Stimulated activated CD4-positive, alpha-beta T cell treated with anti-CD3 and anti-CD28 coated beads, Interleukin-15, amount 100 ng/mL, for 48 hours (primary cell): ENCODE measurements around the gene WDR33.
"Not testable (repeated sequence)": the region's sequence is repeated elsewhere in the genome, so short reads cannot be mapped to it uniquely, and the experiment has no call there.

Experiments used
- DNase-seq, 2 donors: peaks; one replicate each; pipeline ENCODE4 v3.0.0-alpha.2; 2020; ENCODE audit warnings: low read depth in 2 of 2

The WDR33 gene

DNA sequence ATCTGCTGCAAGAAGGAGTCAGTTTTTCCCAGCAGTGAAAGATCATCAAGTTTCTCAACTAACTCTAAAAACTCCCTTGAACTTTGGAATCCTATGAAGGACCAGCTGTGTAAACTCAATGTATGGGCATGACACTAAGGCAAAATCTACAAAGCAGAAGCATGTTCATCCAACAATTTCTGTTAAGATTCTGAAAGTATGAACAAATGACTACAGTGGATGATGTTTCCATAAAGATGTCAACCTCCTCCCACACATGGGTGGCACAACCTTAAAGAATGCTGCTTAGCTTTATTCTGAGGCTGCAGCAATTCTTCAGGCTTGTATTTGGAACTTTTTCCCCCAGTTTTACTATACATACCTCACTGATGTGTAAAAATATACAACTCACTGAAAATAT lies 47.2 kb downstream of the WDR33 start:
- no peak for DNase-seq

DNA sequence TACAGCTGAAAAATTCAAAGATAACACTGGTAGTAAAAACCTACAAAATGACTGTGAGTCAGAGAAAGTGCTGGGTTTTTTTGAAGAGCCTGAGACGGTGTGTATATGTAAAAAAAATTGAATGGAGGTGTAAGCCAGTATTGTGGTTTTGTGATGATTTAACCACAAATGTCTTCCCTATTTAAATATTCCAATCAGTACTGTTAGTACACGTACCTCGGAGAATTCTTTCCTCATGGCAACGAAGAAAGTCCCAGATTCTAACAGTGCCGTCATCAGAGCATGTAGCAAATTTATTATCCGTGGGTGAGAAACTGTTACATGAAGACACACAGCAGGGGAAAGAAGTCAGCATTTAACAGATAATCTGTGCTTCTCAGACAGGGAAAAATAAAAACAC lies 48.1 kb downstream of the WDR33 start:
- DNase-seq, result no peak

DNA sequence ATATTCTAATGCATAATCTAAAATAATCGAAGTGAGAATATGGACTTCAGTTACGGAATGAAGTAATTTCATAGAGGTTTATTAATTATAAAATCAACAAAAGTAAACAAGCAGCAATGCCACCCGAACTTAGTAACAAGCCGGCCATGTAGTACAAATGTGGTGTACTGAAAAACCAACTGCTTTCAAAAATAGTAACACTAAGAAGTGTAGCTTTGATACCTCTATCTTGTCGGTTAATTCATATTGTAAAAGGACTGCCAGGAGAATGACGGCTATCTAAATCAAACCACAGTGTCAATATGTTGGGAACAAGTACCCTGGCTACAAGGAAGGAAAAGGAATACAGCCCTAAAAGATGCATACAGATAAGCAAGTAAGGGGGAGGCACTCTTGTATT lies 48.5 kb downstream of the WDR33 start:
- DNase-seq, result no peak

DNA sequence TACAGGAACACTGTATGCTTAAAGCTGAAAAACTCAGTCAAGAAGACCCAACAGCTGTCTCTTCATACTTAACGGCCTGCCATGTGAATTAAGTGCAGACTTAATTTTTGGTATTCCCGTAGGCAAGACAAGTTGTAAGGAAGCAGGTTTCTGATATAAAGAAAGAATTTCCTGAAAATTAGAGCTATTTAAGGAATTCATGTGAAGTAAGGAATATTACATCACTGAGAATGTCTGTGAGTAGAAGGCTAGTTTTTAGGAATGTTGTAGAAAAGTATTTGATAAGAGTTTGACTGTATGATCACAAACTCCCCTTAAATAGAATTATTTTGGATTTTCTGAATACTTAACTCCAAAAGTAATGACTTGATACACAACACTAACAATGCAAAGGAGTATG lies 51.0 kb downstream of the WDR33 start:
- DNase-seq, result no peak

DNA sequence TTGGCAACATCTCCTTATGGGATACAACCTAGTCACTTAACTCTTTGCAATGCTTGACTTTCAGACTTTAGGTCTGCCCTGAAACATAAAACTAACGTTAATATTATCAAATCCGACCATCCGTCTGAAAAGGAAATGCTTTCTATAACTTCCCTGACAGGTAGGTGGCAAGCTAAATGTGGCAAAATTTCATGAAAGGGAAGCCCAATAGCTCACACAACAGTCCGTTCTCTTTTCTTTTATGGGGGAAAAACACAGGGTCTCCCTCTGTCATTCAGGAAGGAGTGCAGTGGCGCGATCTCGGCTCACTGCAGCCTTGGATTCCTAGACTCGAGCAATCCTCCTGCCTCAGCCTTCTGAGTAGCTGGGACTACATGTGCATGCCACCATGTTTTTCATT lies 56.8 kb downstream of the WDR33 start:
- no peak for DNase-seq

DNA sequence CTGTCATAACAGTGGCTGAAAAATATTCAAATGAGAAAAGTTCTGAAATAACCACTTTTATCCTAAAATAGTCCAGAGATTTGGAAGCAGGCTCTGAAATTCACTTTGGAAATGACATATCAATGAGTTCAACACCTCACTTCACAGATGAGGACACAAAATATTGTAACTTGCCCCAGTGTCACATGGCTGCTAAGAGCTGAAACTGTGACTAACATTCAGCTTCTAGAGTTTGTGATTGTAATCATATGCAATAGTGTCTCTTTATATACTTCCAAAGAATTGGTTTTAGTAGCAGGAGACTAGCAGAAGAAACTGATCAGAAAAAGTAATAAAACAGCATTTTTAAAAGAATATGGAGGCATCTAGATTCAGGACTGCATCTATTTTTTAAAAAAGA lies 57.6 kb downstream of the WDR33 start:
- DNase-seq, result no peak

DNA sequence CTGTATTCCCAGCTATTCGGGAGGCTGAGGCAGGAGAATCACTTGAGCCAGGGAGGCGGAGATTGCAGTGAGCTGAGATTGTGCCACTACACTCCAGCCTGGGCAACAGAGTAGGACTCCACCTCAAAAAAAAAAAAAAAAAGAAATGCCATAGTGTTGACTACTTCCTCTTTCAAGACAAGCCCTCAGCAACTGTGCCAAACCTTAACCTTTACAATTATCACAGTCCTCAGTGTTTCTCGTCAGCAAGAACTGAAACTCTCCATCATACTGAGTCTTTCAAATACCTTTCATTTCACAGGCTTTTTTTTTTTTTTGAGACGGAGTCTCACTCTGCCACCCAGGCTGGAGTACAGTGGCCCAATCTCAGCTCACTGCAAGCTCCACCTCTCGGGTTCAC lies 61.4 kb downstream of the WDR33 start:
- DNase-seq, result not testable (repeated sequence)

DNA sequence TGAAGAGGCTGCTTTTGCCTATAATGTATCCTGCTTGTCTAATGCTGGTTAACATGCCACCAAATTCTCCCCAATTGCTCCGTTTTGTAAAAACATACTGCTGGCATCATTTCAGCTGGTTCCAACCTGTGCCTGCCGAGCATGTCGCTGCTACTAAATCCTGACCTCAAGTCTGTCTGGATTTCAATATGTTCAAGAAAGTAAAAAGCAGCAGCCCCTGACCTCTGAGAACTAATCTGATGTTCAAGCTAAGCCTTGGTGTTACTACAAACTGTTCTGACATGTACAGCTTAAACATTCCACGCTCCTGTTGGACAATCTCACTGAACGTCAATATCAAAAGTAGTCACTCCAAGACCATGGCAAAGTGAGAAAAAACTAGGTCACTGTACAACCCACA lies 63.4 kb downstream of the WDR33 start:
- no peak for DNase-seq

DNA sequence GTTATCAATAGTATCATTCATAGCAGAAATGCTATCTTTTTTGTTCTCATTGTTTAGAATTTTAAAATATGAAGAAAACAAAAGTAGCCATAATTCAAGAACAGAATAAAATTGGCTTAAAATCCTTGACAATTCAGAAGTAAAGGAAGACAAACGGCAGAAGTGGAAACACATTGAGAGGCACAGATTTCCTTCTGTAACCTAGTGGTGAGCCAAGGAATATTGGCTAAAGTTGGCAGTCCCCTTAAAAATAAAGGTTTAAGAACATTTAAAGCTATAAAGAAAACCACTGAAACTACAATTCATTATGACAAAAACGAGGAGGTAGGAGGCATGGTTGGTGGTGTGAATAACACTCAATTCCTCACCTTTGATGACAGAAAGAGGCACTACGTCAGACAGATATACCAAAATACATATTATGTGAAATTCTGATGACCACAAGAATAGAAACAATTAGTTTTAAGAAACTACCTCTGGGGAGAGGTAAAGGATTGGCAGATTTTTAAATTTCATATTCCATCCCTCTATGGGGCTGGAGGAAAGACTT lies 67.4 kb downstream of the WDR33 start:
- no peak for DNase-seq

DNA sequence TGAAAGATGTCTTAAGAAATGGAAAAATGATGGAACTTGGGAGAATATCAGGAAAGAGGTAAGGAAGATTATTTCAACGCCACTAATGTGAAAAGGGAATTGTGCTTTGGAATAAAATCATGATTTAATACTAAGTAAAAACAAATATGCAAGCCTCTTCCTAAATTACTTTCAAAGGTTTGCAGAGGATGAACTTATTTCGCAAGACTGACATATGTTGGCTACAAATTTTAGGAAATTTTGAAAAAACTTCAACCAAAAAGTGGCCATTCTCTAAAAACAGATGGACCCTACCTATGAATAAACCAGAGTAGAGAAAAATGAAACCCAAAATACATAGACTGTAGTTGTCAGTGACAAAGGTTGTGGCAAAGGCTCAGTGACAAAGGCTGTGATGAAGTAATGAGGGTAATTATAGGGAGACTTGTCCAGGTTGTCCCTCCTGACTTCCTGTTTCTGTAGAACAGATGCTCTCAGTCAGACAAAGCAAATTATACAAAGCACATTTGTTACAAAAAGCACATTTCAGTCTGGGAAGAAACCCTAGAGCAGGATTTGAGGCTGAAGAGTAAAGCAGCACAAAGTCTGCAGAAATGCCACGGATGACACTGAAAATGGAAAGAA lies 70.2 kb downstream of the WDR33 start:
- no peak for DNase-seq

DNA sequence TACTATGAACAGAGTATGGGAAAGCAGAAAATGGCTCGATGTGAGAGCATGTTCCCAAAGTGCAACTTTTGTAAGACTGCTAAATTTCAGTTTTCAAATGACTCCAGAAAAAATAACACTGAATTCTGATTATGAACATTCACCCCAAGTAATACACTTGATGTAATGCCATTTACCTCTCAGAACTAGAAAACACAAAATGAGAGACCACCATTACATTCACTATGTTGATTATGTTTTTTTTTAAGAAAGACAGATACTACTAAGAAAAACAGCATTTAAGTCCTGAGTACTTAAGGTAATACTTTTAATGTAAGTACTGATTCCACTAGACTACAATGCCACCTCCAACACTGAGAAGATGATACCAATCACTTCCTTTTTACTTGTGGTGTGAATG lies 71.2 kb downstream of the WDR33 start:
- DNase-seq, result no peak

DNA sequence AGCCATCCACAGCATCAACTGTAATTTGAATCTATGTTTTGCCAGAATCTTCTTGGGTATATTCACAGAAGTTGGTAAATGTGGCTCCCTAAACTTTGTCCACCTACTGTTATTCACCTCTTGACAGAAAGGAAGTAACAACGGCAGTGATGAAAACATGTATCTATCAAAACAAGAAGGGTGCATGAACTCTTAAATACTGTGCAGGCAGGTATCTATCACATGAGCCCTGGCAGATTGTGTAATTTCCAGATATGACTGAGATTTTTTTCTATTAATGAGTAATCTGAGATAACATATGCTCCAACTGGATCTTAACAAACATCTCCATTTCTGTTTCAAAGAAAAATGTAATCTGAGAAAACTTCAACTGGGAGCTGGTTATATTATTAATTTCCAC lies 73.1 kb downstream of the WDR33 start:
- no peak for DNase-seq

DNA sequence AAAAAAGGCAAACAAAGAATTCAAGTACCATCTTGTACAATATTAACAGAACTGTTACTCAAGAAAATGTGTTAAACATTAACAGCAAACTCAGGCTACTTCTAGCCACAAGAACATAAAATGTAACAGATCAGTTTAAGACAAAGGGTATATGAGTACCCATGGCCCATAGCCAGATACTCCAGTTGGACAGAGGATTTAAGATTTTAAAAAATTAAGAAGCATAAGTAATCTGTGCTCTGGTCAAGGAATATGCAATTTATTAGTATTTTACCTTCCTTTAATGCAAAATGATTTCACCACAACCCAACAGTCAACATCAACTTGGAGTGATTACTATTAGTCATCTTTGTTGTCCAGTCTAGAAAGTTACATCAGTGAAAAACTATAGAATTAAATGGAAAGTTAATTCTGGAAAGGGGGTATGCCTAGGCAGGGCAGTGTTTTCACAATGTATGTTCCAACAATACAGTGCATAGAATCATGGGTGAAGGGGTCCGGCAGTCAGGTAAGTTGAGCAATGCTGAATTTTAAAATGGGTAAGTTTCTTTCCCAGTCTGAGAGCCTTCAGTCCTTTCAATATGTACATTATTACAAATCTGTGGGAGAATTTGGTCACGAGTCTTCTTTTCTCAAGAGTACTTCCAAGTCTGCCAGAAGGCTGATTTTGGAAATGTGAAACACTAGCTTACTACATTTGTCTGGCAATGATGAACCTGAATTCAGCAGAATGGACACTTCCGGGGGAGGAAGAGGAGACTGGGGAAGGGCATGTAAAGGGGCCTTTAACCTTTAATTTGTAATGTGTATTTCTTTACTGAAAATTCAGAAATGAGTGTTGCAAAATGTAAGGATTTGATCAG lies 75.2 kb downstream of the WDR33 start:
- no peak for DNase-seq

DNA sequence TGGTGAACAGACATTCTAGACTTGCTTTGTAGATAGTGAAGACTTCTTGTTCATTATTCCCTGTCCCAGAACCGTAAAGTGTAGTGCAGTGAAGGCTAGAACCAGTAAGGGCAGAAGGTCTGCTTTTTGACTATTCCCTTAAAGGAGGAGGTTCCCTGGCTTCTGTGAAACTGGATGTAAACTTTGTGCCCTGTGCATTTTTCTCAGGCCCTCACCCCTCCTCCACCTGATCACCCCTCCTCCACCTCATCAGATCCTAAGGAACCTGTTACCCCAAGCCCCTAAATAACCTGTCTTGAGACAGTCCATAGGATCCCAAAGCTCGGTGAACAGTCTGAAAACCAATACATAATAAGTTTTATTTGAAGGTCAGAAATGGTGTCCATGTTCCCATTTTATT lies 75.9 kb downstream of the WDR33 start:
- DNase-seq, result no peak

DNA sequence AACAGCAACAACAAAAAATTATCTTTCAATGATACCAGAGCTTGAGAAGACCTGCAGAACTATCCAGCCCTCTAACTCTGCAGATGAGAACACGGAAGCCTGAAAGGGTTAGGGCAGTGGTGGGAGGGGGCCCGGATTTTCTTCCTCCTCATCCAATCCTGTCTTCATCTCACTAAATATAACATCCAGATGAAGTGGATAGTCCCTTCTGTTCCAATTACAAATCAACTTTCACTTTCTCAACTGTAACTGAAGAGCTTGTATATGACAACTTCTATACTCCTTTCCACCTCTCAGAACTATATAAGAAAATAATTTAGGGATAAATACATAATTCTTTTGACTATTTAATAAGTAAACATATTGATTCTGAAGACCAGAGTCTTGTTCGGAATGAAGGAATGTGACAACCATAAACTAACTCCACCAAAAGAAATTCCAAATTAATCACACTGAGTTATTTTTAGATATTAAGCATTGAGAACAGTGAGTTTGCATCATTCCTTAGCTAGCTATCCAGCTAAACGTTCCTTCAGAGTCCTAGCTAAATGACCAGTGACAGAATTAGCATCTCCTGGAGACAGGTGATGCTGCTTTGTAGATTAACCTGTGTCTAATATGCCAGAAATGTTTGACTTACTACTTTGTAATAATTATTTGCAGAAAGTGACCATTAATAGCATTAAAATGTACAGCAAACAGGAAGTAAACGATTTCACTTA lies 77.0 kb downstream of the WDR33 start:
- DNase-seq, result no peak

DNA sequence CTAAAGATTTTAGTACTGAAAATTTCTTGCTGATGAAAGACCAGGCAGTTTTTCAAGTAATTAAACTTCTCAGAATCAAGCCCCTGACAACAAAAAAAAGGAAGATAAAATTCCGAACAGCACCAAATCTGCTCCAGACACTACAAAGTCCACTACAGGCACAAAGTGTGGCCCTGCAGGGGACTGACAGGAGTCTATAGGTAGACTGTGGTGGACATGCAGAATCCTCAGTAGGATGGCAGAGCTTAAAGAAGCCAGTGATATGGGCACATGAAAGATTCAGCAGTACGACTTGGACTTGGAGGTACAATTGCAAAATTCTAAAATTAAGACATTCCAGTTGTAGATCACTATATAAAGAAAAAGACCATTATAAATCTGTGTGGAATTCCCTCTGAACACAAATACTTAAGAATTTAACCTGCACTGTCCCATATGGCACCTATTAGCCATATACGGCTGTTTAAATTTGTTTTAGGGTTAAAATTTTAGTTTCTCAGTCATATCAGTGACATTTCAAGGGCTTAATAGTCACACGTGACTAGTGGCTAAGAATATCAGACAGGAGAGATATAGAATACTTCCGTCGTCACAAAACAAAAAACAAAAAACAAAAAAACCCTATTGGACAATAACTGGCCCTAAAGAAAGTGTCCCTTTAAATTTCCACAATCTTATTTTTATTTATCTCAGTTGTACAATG lies 77.7 kb downstream of the WDR33 start:
- no peak for DNase-seq

DNA sequence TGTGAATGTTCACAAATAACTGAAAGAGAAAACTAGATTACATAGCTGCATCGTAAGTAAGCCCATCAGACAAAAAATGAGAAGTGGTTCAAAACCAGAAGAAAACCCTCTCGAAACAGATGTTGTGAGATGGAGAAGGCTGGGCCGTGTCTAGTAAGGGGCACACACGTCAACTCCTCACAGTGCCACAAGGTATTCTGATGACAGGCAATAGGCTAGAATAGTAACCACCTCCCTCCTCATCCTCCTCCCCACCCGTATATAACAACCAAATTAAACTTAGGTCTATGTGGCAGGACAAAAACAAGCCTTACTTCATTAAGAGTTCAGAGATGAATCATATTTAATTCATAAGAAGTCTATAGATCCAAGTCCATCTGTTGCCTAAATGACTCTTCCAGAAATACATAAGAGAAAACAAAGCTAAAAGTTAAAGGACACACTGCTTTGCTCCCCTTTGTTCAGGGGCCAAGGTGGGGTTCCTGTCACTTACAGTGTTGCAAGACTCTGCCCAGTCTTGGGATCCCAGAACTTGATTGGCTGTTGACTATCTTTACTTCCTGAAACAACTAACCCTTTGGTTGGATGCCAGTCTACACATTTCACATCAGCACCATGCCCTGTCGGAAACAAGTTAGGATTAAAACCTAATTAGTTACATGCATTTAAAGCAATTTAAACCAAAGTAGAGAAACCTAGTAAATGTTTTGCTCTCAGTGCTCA lies 84.7 kb downstream of the WDR33 start:
- no peak for DNase-seq

DNA sequence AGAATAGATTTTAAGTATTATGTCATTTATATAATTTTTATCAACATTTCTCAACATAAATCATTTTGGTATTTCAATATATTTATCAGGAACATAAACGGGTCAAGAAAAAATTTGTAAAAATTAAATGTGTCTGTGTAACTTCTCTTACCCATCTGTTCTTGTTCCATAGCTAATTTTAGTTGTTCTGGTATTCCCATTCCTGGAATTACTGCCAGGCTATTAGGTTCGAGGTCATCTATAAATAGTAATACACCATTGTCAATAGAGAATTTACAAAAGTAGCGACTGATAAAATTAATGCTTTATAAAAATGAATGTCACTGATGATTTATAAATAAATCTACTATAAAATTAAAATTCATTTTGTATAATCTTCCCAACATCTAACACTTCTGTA lies 88.2 kb downstream of the WDR33 start:
- DNase-seq, result no peak

DNA sequence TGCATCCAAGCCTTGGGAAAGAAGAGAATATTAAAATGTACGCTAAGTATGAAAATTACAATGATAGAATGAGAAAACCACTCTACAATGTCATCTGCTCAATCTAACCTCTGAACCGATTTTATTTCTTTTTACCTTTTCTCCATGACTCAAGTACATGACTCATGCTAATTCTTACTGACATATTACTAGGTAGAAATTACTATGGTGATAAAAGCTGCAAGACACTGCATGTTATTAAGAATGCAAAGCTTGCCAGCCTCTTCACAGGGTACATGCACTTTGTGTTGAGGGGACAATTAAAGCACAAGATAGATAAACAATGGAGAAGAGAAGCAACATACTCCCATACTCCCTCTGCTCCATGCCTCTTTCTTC lies 89.0 kb downstream of the WDR33 start:
- DNase-seq, result no peak

DNA sequence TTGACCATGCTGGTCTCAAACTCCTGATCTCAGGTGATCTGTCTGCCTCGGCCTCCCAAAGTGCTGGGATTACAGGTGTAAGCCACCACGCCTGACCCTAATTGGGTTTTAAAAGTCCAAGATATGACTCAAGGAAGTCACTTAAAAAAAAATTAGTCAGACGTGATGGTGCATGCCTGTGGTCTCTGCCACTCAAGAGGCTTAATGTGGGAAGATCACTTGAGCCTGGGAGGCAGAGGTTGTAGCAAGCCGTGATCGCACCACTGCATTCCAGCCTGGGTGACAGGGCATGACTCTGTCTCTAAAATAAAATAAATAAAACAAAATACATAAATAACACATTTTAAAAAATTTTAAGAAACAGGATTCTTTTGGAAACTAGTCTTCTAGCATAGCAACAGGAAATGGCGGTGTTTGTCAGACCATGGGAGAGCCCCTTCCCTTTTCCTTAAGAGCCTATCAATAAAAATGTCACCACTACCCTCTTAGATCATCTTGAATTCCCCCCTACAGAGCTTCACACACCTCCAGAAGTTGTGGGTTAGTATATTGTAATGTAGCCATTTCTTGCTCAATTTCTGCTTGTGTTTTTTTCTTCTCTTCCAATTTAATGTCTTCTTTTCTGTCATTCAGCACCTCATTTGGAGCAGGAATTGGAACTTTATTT lies 89.5 kb downstream of the WDR33 start:
- DNase-seq, result no peak
